Activated T-cell treated with anti-CD3 and anti-CD28 coated beads for 48 hours (primary cell): ENCODE results near the gene SLC35E2B.
A peak's percentile ranks its signal among the peaks of the same experiment; 100 is the strongest.
"Not testable (repeated sequence)": the region's sequence is repeated elsewhere in the genome, so short reads cannot be mapped to it uniquely, and the experiment has no call there.

ENCODE experiments used
- DNase-seq: peaks from one replicate; pipeline ENCODE4 v3.0.0-alpha.2; 2020; ENCODE audit warnings: low read depth

Gene SLC35E2B

GRCh38 chr1:1639368-1639767 lies 53.2 kb downstream of the SLC35E2B start:
- DNase-seq = not testable (repeated sequence)

DNA sequence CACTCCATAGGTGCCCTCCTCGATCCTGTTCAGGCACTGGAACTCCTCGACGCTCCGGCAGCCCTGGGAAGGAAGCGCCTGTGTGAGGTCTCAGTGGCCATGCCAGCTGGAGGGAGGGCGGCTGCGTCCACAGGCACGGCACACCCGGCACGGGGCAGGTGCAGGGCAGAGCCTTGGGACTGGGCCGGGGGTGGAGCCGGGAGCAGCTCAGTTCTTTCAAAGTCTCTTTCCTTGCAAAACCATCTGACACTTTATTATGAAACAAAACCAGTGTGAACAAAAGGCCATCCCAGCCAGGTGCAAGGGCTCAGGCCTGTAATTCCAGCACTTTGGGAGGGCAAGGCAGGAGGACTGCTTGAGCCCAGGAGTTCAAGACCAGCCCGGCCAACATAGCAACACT lies 54.1 kb downstream of the SLC35E2B start:
- DNase-seq = not testable (repeated sequence)

DNA sequence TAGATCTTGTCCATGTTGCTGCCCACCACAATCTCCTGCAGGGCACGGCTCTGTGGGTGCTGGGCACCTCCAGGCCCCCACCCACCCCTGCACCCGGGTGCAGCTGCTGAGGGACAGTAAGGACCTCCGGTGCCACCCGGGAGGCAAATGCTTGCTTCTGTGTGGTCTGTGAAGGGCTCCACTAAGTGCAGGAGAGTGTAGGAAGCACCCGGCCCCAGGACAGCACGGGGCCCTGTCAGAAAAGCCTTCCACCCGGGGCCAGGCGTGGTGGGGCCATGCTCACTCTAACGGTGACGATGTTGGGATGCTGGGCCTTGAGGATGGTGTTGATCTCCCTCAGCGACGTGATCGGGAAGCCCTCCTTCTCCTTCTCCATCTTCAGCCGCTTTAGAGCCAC lies 55.1 kb downstream of the SLC35E2B start:
- not testable (repeated sequence) for DNase-seq

GRCh38 chr1:1636621-1637478 lies 55.7 kb downstream of the SLC35E2B start:
- DNase-seq = not testable (repeated sequence)

DNA sequence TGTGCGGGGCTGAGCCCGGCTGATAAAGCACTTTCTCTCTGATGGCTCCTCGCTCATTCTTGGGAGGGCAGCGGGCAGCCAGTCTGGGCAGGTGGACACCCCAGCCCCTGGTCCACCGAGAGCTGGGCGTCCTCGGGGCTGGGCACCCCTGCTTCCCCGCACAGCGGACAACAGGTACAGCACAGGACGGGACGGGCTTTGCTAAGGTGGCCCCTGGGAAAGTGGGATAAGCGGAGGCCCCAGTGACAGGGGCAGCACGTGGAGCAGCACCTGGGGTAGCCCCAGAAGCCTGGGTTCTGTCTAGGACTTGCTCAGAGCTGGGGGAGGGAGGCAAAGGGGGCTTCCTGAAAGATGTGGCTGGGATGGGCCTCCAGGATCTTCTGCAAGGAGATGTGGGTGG lies 58.0 kb downstream of the SLC35E2B start:
- not testable (repeated sequence) for DNase-seq

DNA sequence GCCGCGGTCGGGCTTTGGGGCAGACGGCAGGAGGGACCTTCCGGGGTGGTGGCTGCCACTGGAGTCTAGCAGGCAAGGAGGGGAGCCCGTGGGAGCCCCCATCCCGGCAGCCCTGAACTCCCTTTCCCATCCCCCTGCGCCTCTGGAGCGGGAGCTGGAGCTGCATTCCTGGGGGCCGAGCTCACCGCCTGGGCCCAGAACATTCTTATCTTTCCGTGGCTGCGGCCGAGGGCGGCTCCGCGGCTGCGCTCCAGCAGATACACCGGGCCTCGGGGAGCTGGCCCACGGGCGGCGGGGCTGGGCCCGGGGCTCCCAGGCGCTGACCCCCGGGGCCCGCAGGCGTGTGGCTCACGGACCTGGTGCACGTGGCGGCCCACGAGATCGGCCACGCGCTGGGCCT lies 59.2 kb downstream of the SLC35E2B start:
- not testable (repeated sequence) for DNase-seq

- DNase-seq = no peak
Measured at GRCh38 chr1:1631782-1632420, 60.7 kb downstream of the SLC35E2B start, which contains the start of gene MMP23B. Gene MMP23B (plus strand): TSS chr1:1632173. CDS start chr1:1632219, 46 bp downstream.

GRCh38 chr1:1630965-1631781 lies 61.4 kb downstream of the SLC35E2B start:
- no peak for DNase-seq

- DNase-seq = peak; percentile 91
Measured at GRCh38 chr1:1630191-1630964, 62.2 kb downstream of the SLC35E2B start.

DNA sequence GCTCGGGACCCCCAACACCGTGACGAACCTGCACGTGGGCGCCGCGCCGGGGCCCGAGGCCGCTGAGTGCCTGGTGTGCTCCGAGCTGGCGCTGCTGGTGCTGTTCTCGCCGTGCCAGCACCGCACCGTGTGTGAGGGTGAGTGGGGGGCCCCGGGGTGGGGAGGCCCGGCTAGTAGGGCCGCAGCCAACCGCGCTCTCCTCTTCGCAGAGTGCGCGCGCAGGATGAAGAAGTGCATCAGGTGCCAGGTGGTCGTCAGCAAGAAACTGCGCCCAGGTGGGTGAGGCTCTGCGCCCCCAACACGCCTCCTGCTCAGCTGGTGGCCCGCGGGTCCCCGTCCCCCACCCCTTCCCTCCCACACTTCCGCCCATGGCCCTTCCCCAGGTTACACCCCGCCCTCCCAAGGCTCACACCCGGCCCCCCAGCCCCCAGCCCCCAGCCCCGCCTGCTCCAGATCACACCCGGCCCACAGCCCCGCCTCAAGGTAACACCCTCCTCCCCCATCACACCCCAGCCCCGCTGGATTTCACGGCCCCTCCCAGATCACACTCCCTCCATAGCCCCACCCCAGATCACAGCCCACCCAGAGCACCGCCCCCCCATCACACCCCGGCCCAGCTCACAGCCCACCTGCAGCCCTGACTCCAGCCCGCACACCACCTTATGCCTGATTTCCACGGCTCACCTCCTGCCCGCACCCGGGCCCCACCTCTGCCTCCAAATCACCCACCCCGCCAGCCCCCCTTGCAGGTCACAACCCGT lies 63.0 kb downstream of the SLC35E2B start:
- DNase-seq = peak; percentile 30

DNA sequence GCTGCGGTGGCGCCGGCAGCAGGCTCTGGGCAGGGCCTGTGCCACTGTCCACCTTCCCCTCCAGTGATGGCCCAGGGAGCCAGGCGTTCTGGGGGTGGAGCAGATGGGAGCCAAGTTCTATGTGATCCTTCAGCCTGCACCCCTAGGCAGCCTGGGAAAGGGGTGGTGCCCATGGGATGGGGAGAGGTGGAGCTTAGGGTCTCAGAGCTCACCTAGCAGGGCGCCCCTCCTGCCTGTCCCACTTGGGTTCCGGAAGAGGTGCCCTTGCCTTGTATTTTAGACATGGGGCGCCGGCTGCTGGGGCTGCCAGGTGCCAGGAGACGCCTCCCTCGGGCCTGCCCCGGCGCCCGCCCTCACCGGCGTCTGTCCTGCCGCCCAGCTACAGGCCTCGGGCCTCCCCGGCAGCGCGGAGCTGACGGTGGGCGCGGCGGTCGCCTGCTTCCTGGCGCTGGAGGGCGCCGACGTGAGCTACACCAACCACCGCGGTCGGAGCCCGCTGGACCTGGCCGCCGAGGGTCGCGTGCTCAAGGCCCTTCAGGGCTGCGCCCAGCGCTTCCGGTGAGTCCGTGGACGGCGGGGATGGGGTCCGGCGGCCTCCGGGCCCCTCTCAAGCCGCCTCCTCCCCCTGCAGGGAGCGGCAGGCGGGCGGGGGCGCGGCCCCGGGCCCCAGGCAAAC lies 63.7 kb downstream of the SLC35E2B start:
- peak; percentile 49 for DNase-seq

GRCh38 chr1:1627829-1628753 lies 64.5 kb downstream of the SLC35E2B start:
- no peak for DNase-seq

DNA sequence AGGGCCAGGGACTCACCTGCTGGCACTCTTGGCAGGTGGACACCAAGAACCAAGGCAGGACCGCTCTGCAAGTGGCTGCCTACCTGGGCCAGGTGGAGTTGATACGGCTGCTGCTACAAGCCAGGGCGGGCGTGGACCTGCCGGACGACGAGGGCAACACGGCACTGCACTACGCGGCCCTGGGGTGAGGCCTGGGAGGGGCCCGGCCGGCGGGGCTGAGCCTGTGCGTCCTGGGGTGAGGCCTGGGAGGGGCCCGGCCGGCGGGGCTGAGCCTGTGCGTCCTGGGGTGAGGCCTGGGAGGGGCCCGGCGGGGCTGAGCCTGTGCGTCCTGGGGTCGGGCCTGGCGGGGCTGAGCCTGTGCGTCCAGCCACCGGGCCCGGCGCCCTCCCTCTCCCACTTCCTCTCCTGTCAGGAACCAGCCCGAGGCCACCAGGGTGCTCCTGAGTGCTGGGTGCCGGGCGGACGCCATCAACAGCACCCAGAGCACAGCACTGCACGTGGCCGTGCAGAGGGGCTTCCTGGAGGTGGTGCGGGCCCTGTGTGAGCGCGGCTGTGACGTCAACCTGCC lies 65.2 kb downstream of the SLC35E2B start:
- no peak for DNase-seq

- no peak for DNase-seq
Measured at GRCh38 chr1:1626207-1627141, 66.1 kb downstream of the SLC35E2B start.

GRCh38 chr1:1625824-1626206 lies 66.8 kb downstream of the SLC35E2B start:
- DNase-seq = no peak

DNA sequence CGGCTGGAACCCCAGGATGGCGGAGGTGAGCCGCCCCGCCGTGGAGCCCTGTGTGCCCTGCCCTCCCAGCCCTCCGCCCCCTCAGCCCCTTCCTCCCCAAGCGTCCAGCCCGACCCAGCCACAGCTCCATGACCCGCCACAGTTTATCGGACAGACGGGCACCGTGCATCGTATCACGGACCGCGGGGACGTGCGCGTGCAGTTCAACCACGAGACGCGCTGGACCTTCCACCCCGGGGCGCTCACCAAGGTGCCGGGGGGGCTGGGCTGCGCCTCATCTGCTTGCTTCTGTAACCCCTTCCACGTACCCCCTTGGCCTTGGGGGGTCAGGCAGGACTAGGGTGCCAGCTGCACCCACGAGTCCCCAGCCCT lies 67.2 kb downstream of the SLC35E2B start:
- DNase-seq = no peak

DNA sequence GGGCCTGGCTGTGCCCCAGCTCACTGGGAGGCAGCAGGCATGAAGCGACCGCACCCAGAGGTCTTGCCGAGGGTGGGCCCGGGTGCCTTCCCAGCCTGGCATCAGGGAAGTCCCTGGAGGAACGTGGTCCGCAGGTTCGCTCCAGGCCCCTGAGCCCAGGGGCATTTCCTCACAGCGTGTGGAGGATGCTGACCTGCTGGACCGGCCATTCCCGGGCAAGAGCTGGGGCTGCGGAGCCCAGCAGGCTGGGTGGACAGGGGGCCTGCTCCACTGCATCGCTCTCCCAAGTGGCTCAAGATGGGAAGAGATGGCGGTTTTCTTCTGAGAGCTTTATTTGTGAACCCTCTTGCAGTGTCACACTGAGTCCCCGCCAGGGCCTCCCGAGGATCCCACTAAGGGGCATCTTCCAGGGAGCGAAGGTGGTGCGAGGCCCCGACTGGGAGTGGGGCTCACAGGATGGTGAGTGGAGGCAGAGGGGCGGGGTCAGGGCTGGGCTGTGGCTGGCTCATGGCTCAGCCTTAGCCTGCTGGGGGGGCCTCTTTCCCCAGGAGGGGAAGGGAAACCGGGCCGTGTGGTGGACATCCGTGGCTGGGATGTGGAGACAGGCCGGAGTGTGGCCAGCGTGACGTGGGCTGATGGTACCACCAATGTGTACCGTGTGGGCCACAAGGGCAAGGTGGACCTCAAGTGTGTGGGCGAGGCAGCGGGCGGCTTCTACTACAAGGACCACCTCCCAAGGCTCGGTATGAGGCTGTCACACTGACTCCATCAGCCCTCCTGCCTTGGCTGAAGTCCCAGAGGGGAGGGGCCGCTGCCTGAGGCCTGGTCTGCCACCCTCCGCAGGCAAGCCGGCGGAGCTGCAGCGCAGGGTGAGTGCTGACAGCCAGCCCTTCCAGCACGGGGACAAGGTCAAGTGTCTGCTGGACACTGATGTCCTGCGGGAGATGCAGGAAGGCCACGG lies 67.9 kb downstream of the SLC35E2B start:
- no peak for DNase-seq
